Loucy (cell line): ENCODE measurements around the gene VCL.

Experiments
- EZH2phosphoT487 ChIP-seq: fragments of 200-600 bp; IDR thresholded peaks from 2 replicates; pipeline ENCODE4 v1.6.1; 2018; ENCODE audit warnings: antibody characterized with exemption, mild to moderate bottlenecking, moderate library complexity, borderline replicate concordance
- TF ChIP-seq, protein P1 (sequence below): fragments of 200-600 bp; sonication (generic); conservative IDR thresholded peaks from 2 replicates; pipeline ENCODE4 v1.5.1; 2014; ENCODE audit warnings: mild to moderate bottlenecking, antibody characterized with exemption, low read length

DNA sequence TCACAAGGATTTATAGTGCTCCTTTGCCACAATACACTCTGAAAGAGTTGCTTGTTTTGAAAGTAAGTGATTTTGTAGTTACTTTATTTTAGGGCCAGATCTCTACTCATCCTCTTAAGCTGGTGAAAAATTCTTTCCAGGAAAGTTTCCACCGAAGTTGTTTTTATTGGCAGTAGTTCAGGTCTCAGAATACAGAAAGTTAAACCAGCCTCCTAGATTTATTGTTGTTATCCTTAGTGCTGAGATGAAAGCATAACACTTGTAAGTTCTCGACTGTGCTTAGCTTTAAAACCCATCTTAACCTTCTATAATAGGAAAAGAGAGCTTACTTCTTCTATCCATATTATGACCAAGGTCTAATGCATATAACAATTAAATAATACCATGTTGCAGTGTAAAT, 147.2 kb downstream of the VCL start:
- TF ChIP-seq, protein P1, sequence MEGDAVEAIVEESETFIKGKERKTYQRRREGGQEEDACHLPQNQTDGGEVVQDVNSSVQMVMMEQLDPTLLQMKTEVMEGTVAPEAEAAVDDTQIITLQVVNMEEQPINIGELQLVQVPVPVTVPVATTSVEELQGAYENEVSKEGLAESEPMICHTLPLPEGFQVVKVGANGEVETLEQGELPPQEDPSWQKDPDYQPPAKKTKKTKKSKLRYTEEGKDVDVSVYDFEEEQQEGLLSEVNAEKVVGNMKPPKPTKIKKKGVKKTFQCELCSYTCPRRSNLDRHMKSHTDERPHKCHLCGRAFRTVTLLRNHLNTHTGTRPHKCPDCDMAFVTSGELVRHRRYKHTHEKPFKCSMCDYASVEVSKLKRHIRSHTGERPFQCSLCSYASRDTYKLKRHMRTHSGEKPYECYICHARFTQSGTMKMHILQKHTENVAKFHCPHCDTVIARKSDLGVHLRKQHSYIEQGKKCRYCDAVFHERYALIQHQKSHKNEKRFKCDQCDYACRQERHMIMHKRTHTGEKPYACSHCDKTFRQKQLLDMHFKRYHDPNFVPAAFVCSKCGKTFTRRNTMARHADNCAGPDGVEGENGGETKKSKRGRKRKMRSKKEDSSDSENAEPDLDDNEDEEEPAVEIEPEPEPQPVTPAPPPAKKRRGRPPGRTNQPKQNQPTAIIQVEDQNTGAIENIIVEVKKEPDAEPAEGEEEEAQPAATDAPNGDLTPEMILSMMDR = no peak
- TF ChIP-seq EZH2phosphoT487 = no peak
